OCI-LY7 (cell line): Measurements from ENCODE around the gene TRAPPC4. TPM values are rescaled to one million over a fixed set of nuclear protein-coding genes. Genes with fewer than 3 reads are reported as not detected.
A peak's percentile ranks its signal among the peaks of the same experiment; 100 is the strongest.

Experiments
- BruUV-seq: library from RNA; stranded (reverse); fragments of 400-500 nt; replicated peaks from 2 replicates; lab custom pipeline; 2021; lab: Mats Ljungman, UMichigan
- CTCF ChIA-PET: fragments of 300-600 bp; sonication (Branson Sonifier 250); formaldehyde crosslinking; loops from one replicate; lab custom pipeline; 2022; ENCODE audit warnings: antibody characterized with exemption; ENCODE audit not compliant: unreplicated experiment; lab: Charles Lee
- POLR2A ChIA-PET: fragments of 300-600 bp; sonication (Branson Sonifier 250); formaldehyde crosslinking; loops from one replicate; lab custom pipeline; 2022; ENCODE audit warnings: antibody characterized with exemption; lab: Charles Lee
- DNase-seq: peaks from one replicate; pipeline ENCODE4 v3.0.0-alpha.2; 2015; ENCODE audit warnings: low spot score
- H2AFZ ChIP-seq: fragments of 200-600 bp; sonication (generic), shearing (Covaris generic); 2 replicates; pipeline ENCODE4 v1.6.1; 2014; ENCODE audit warnings: mild to moderate bottlenecking, antibody characterized with exemption, low read length, moderate library complexity
- H3K27ac ChIP-seq: fragments of 200-600 bp; sonication (generic); 2 replicates; pipeline ENCODE4 v1.5.1; 2014; ENCODE audit warnings: mixed run types, low read depth, mild to moderate bottlenecking, moderate library complexity, low read length, inconsistent platforms; ENCODE audit not compliant: poor library complexity, severe bottlenecking
- H3K36me3 ChIP-seq: fragments of 200-600 bp; sonication (generic); 2 replicates; pipeline ENCODE4 v1.6.1; 2014; ENCODE audit warnings: mild to moderate bottlenecking, antibody characterized with exemption, low read length, moderate library complexity, mixed read lengths; ENCODE audit not compliant: insufficient read depth
- H3K4me1 ChIP-seq: fragments of 200-600 bp; sonication (generic); 2 replicates; pipeline ENCODE4 v1.5.1; 2014; ENCODE audit warnings: mild to moderate bottlenecking, low read length; ENCODE audit not compliant: insufficient read depth, poor library complexity, severe bottlenecking
- H3K4me2 ChIP-seq: fragments of 200-600 bp; sonication (generic); 2 replicates; pipeline ENCODE4 v1.6.1; 2014; ENCODE audit warnings: mild to moderate bottlenecking, low read length
- H3K4me3 ChIP-seq: fragments of 200-600 bp; sonication (generic); 2 replicates; pipeline ENCODE4 v1.5.1; 2014; ENCODE audit warnings: mild to moderate bottlenecking, low read depth, low read length; ENCODE audit not compliant: poor library complexity, severe bottlenecking
- H3K79me2 ChIP-seq: fragments of 200-600 bp; sonication (generic); 2 replicates; pipeline ENCODE4 v1.6.1; 2016; ENCODE audit warnings: low read depth, mild to moderate bottlenecking, low read length, moderate library complexity, mixed read lengths; ENCODE audit not compliant: insufficient read depth
- H3K9me2 ChIP-seq: fragments of 200-600 bp; sonication (generic); 2 replicates; pipeline ENCODE4 v1.6.1; 2016; ENCODE audit warnings: mild to moderate bottlenecking, low read length, mixed read lengths; ENCODE audit not compliant: insufficient read depth
- H3K9me3 ChIP-seq: fragments of 200-600 bp; sonication (generic); 2 replicates; pipeline ENCODE4 v1.6.1; 2014; ENCODE audit warnings: mild to moderate bottlenecking, mixed run types, low read length, mixed read lengths
- H4K20me1 ChIP-seq: fragments of 200-600 bp; sonication (generic); 2 replicates; pipeline ENCODE4 v1.6.1; 2014; ENCODE audit warnings: mild to moderate bottlenecking, antibody characterized with exemption, low read length, moderate library complexity, mixed read lengths; ENCODE audit not compliant: insufficient read depth
- CTCF ChIP-seq: fragments of 200-600 bp; sonication (generic); conservative IDR thresholded peaks from 2 replicates; pipeline ENCODE4 v1.5.1; 2014; ENCODE audit warnings: mild to moderate bottlenecking, antibody characterized with exemption, low read length, moderate library complexity, mixed read lengths
- EZH2phosphoT487 ChIP-seq: fragments of 200-600 bp; sonication (generic); IDR thresholded peaks from 2 replicates; pipeline ENCODE4 v1.6.1; 2018; ENCODE audit warnings: low read depth, borderline replicate concordance, mild to moderate bottlenecking, mixed run types, antibody characterized with exemption, low read length, moderate library complexity, mixed read lengths
- intact Hi-C: fragments of 100-400 bp; cut with micrococcal nuclease; formaldehyde crosslinking; loops from one replicate; pipeline ENCODE4 v1.10.0; 2022; ENCODE audit not compliant: unreplicated experiment
- total RNA-seq, 2 experiments: library from RNA; depleted of rRNA in 1 of 2; stranded (reverse); fragments of >200 nt in 1 of 2; shearing (Covaris generic) in 1 of 2; gene quantifications; 2 replicates each; pipeline ENCODE4 v1.2.3, GENCODE V29; 2014 to 2022

Gene TRAPPC4
- total RNA-seq, 2 experiments from 2014 or later = 58.5 to 64.3 TPM

- no peak overlapping the region for H3K4me3 ChIP-seq
- peaks cover 20% of the 10 kb centered on the region; the same call in 1 of the 2 replicates for H4K20me1 ChIP-seq
- TF ChIP-seq CTCF (no peak), EZH2phosphoT487 (no peak)
- no peak for DNase-seq
- no peaks in the 10 kb centered on the region for H3K9me3 ChIP-seq
- H3K79me2 ChIP-seq = peaks cover 44% of the 10 kb centered on the region
- no peak overlapping the region for H3K4me2 ChIP-seq
- intact Hi-C loops = no loop called here
- H3K4me1 ChIP-seq = peaks cover 15% of the 10 kb centered on the region
- POLR2A ChIA-PET = interaction anchor here (0.7 to 2.3 kb wide), 5 partner anchors 17 to 93 kb away, joined by 3 to 10 read pairs (median 3); partner anchors contain the start of genes C2CD2L and CENATAC
- H3K36me3 ChIP-seq = peaks cover 81% of the 10 kb centered on the region
- H2AFZ ChIP-seq = no peak overlapping the region
- H3K9me2 ChIP-seq = no peaks in the 10 kb centered on the region
- CTCF ChIA-PET = no interaction called here
- no peak overlapping the region for H3K27ac ChIP-seq
- no TSS peak for BruUV-seq
These were observed 4.2 kb upstream of the TRAPPC4 start for GRCh38 chr11:119014209-119014924.

DNA sequence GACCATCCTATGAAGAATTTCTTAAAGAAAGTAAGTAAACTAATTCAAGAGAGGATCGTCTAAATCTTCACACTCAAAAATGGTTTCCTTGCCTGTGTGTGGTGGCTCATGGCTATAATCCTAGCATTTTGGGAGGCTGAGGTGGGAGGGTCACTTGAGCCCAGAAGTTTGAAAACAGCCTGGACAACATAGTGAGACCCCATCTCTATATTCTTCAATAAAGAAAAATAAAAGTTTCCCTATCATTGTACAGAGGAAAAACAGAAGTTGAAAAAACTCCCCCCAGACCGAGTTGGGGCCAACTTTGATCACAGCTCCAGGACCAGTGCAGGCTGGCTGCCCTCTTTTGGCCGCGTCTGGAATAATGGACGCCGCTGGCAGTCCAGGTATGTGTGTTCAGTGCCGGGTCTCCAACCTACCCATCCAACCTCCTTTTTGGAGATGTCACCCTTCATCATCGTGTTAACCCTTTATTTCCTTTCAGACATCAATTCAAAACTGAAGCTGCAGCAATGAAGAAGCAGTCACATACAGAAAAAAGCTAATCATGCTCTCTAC is 3.4 kb upstream of the TRAPPC4 start:
- no TSS peak for BruUV-seq
- H3K27ac ChIP-seq = no peak overlapping the region

More for the DNA sequence above, 3.4 kb upstream of the TRAPPC4 start:
- no peak overlapping the region for H2AFZ ChIP-seq
- H3K9me3 ChIP-seq = no peaks in the 10 kb centered on the region
- ChIA-PET CTCF (no interaction called here), POLR2A (interaction anchor here (0.7 to 2.3 kb wide), 8 partner anchors 9 to 92 kb away, joined by 3 to 10 read pairs (median 4); partner anchors contain the start of genes C2CD2L, CENATAC and SLC37A4)
- DNase-seq = no peak
- peaks cover 78% of the 10 kb centered on the region for H3K36me3 ChIP-seq
- peak overlapping the region; percentile 84; the same call in 1 of the 2 replicates for H3K4me2 ChIP-seq
- peaks cover 27% of the 10 kb centered on the region; the same call in 1 of the 2 replicates for H4K20me1 ChIP-seq
- intact Hi-C loops = no loop called here
- H3K79me2 ChIP-seq = peaks cover 52% of the 10 kb centered on the region
- peaks cover 21% of the 10 kb centered on the region for H3K4me1 ChIP-seq
- TF ChIP-seq CTCF (peak; percentile 49), EZH2phosphoT487 (no peak)
- H3K9me2 ChIP-seq = no peaks in the 10 kb centered on the region
- H3K4me3 ChIP-seq = no peak overlapping the region
